Thoracic aorta (tissue), 2 donors: ENCODE measurements around the gene ROR1. TPM values are rescaled to one million over a fixed set of nuclear protein-coding genes. Genes with fewer than 3 reads are reported as not detected.

Experiments
- ATAC-seq: fragments of 150-250 bp; one replicate; pipeline ENCODE4 v1.8.0; 2017; ENCODE audit warnings: low read depth; ENCODE audit not compliant: insufficient number of reproducible peaks, low FRiP score
- DNase-seq: peaks from one replicate; pipeline ENCODE4 v3.0.0-alpha.2; 2020; ENCODE audit warnings: low spot score
- H3K27ac ChIP-seq, 2 donors: fragments of 200-600 bp; sonication (generic); 1 replicate in 1 of 2; 2 replicates in 1 of 2; pipeline ENCODE4 v1.5.1; 2016; ENCODE audit warnings: mild to moderate bottlenecking in 2 of 2, moderate library complexity in 2 of 2
- H3K27me3 ChIP-seq: fragments of 200-600 bp; sonication (generic); replicated peaks from 2 replicates; pipeline ENCODE4 v1.6.0; 2016; ENCODE audit warnings: mild to moderate bottlenecking; ENCODE audit not compliant: insufficient read depth
- H3K36me3 ChIP-seq: fragments of 200-600 bp; sonication (generic); one replicate; pipeline ENCODE4 v1.5.1; 2016
- H3K4me1 ChIP-seq, 2 donors: fragments of 200-600 bp; sonication (generic); 1 replicate in 1 of 2; 2 replicates in 1 of 2; pipeline versions ENCODE4 v1.5.1 to v1.6.0; 2016; ENCODE audit warnings: low read depth in 2 of 2, mild to moderate bottlenecking in 1 of 2; ENCODE audit not compliant: control insufficient read depth in 1 of 2
- H3K4me3 ChIP-seq: fragments of 200-600 bp; sonication (generic); 2 replicates; pipeline ENCODE4 v1.5.1; 2016; ENCODE audit warnings: mild to moderate bottlenecking
- H3K9me3 ChIP-seq: fragments of 200-600 bp; sonication (generic); 2 replicates; pipeline ENCODE4 v1.5.1; 2016
- total RNA-seq, 2 donors: library from RNA; depleted of rRNA; stranded (reverse); fragments of >200 nt; gene quantifications; one replicate each; pipeline versions ENCODE4 v1.1.0 to v1.2.3, GENCODE V29; 2016
- TF ChIP-seq, protein P1 (sequence below): fragments of 200-600 bp; sonication (generic); IDR thresholded peaks from one replicate; pipeline ENCODE4 v1.5.1; 2019; ENCODE audit warnings: antibody characterized with exemption

The ROR1 gene
- total RNA-seq, 2 donors from 2014 or later, result 41.2 to 51.8 TPM

DNA sequence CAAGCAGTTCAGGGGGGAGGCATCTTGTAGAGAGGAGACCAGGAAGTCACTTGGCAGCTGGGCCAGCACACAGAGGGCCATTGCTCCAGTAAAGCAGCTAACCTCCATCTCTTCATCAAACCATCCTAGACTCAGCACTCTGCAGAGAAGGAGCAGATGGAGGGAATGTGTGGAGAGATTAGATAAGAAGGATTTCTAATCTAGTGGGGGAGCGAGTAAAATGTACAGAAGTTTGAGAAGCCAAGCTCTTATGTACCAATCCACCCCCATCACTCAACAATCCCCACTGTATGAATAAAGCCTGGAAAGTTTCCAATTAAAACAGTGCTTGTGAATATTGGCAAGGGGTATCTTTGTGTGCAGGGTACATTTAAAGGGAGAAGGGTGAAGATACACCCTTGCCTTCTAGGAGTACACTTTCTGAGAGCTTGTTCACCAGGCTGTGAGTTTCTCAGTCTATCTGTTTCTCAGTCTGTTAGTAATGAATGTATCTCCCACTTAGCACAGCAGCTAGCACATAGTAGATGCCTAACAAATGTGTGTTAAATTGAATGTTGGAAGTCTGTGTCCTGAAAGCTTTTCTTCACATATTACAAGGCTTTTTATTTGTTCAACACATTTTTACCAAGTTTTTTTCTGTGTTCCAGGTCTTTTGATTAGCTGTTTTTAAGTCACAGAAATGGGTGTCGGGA, 286.9 kb downstream of the ROR1 start:
- H3K27ac ChIP-seq, result no peak overlapping the region
- peaks cover 13% of the 10 kb centered on the region for H3K9me3 ChIP-seq
- peaks cover 0 to 31% of the 10 kb centered on the region in 2 donors for H3K4me1 ChIP-seq
- TF ChIP-seq, protein P1, sequence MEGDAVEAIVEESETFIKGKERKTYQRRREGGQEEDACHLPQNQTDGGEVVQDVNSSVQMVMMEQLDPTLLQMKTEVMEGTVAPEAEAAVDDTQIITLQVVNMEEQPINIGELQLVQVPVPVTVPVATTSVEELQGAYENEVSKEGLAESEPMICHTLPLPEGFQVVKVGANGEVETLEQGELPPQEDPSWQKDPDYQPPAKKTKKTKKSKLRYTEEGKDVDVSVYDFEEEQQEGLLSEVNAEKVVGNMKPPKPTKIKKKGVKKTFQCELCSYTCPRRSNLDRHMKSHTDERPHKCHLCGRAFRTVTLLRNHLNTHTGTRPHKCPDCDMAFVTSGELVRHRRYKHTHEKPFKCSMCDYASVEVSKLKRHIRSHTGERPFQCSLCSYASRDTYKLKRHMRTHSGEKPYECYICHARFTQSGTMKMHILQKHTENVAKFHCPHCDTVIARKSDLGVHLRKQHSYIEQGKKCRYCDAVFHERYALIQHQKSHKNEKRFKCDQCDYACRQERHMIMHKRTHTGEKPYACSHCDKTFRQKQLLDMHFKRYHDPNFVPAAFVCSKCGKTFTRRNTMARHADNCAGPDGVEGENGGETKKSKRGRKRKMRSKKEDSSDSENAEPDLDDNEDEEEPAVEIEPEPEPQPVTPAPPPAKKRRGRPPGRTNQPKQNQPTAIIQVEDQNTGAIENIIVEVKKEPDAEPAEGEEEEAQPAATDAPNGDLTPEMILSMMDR, result no peak
- no peaks in the 10 kb centered on the region for H3K27me3 ChIP-seq
- DNase-seq (no peak), ATAC-seq (no peak)
- no peaks in the 10 kb centered on the region for H3K36me3 ChIP-seq
- H3K4me3 ChIP-seq, result no peak overlapping the region

DNA sequence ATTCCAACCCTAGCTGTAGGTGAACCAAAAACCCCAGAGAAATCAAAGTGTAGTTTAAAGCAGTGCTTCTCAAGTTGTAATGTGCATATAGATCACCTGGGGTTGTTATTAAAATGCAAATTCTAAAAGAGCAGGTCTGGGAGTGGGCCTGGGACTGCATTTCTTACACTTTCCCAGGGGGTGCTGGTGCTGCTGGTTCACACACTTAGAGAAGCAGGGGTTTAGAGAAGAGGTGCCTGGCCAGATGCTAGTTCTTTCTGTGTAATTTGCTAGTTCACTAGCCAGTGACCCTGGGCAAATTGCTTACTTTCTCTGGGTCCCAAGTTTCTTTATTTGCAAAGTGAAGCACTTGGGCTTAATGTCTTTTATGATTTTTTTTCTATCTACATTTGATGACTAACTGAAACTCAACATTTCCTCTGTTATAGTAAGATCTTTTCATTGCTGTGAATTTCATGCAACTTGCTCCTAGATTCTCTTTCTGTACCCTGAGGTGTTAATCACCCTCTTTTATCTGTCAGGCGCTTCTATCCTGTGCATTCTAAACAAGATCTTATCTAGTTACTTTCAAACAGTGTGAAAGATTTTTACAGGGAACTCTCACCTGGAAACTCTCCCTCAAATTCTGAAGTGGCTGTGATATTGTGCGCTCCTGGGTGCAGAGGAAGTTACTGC, 287.8 kb downstream of the ROR1 start:
- TF ChIP-seq, protein P1, result no peak
- no peak overlapping the region for H3K4me3 ChIP-seq
- ATAC-seq (no peak), DNase-seq (no peak)
- H3K27me3 ChIP-seq, result no peaks in the 10 kb centered on the region
- H3K4me1 ChIP-seq, result peaks cover 0 to 33% of the 10 kb centered on the region in 2 donors
- H3K36me3 ChIP-seq, result no peaks in the 10 kb centered on the region
- H3K27ac ChIP-seq, result no peak overlapping the region
- H3K9me3 ChIP-seq, result peaks cover 13% of the 10 kb centered on the region

DNA sequence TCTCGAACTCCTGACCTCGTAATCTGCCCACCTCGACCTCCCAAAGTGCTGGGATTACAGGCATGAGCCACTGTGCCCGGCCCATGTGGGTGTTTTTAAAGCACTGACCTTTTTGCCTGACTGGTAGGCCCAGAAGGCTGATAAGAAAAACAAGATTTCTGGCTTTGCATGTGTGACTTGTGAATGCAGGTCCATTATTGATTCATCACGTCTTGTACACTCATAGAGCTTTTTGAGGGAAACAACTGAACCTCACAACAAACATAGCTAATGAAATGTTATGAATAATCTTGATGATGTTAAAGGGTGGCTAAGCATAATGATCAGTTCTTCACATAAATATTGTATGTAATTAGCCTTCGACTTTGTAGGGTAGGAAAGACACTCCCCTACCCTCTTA, 288.7 kb downstream of the ROR1 start:
- Histone ChIP-seq H3K4me3 (no peak overlapping the region), H3K27me3 (no peaks in the 10 kb centered on the region), H3K36me3 (no peaks in the 10 kb centered on the region), H3K4me1 (peaks cover 0 to 33% of the 10 kb centered on the region in 2 donors), H3K9me3 (peaks cover 12% of the 10 kb centered on the region), H3K27ac (no peak overlapping the region)
- TF ChIP-seq, protein P1, result no peak
- ATAC-seq, result no peak
- no peak for DNase-seq

GRCh38 chr1:64062941-64063581, 289.2 kb downstream of the ROR1 start:
- H3K9me3 ChIP-seq, result peaks cover 8% of the 10 kb centered on the region
- no peak for DNase-seq
- peaks cover 0 to 33% of the 10 kb centered on the region in 2 donors for H3K4me1 ChIP-seq
- no peaks in the 10 kb centered on the region for H3K27me3 ChIP-seq
- H3K27ac ChIP-seq, result no peak overlapping the region
- TF ChIP-seq, protein P1, result no peak
- H3K4me3 ChIP-seq, result no peak overlapping the region
- no peaks in the 10 kb centered on the region for H3K36me3 ChIP-seq
- no peak for ATAC-seq

- Histone ChIP-seq H3K9me3 (no peaks in the 10 kb centered on the region), H3K4me1 (peaks cover 0 to 43% of the 10 kb centered on the region in 2 donors), H3K4me3 (no peak overlapping the region), H3K36me3 (no peaks in the 10 kb centered on the region), H3K27me3 (no peaks in the 10 kb centered on the region), H3K27ac (no peak overlapping the region)
- ATAC-seq (no peak), DNase-seq (no peak)
- TF ChIP-seq, protein P1, result no peak
Measured at GRCh38 chr1:64065571-64065970, 291.8 kb downstream of the ROR1 start.
